DND-41 (cell line): ENCODE data around the gene DPYD.

ENCODE experiments used
- ATAC-seq: fragments of 200-7000 bp; cut with Tn5 transposase; 3 replicates; pipeline ENCODE4 v1.9.1; 2021; ENCODE audit warnings: low read depth; ENCODE audit not compliant: insufficient read depth
- DNase-seq: peaks from one replicate; pipeline ENCODE4 v3.0.0-alpha.2; 2020
- H2AFZ ChIP-seq: 2 replicates; pipeline ENCODE4 v1.6.0; 2012; ENCODE audit warnings: low read depth, low read length
- H3K27ac ChIP-seq: 2 replicates; pipeline ENCODE4 v1.5.1; 2012; ENCODE audit warnings: low read length, inconsistent platforms
- H3K27me3 ChIP-seq: fragments of 200-600 bp; sonication (generic); 2 replicates; pipeline ENCODE4 v1.6.0; 2012; ENCODE audit warnings: low read length, mild to moderate bottlenecking, inconsistent platforms; ENCODE audit not compliant: insufficient read depth, poor library complexity
- H3K36me3 ChIP-seq: 2 replicates; pipeline ENCODE4 v1.5.1; 2012; ENCODE audit warnings: low read length, inconsistent platforms; ENCODE audit not compliant: insufficient read depth
- H3K4me1 ChIP-seq: 2 replicates; pipeline ENCODE4 v1.5.1; 2012; ENCODE audit warnings: mild to moderate bottlenecking, low read length; ENCODE audit not compliant: insufficient read depth
- H3K4me2 ChIP-seq: 2 replicates; pipeline ENCODE4 v1.6.0; 2012; ENCODE audit warnings: mild to moderate bottlenecking, moderate library complexity, low read length, inconsistent platforms; ENCODE audit not compliant: insufficient read depth
- H3K4me3 ChIP-seq, 2 experiments: fragments of 200-600 bp in 1 of 2; shearing (Covaris generic) in 1 of 2; 2 replicates each; pipeline ENCODE4 v1.5.1; 2012 to 2016; ENCODE audit warnings: inconsistent platforms in 2 of 2, low read length in 2 of 2, mild to moderate bottlenecking in 2 of 2, low read depth in 1 of 2, moderate library complexity in 1 of 2
- H3K79me2 ChIP-seq: 2 replicates; pipeline ENCODE4 v1.6.0; 2012; ENCODE audit warnings: low read length, inconsistent platforms; ENCODE audit not compliant: insufficient read depth
- H3K9ac ChIP-seq: 2 replicates; pipeline ENCODE4 v1.6.0; 2012; ENCODE audit warnings: low read depth, mild to moderate bottlenecking, inconsistent platforms, low read length, moderate library complexity
- H3K9me3 ChIP-seq: 2 replicates; pipeline ENCODE4 v1.5.1; 2012; ENCODE audit warnings: low read length, moderate library complexity, mild to moderate bottlenecking, inconsistent platforms; ENCODE audit not compliant: insufficient read depth, severe bottlenecking
- H4K20me1 ChIP-seq: 2 replicates; pipeline ENCODE4 v1.6.0; 2012; ENCODE audit warnings: low read length; ENCODE audit not compliant: insufficient read depth
- EZH2 ChIP-seq: IDR thresholded peaks from 3 replicates; pipeline ENCODE4 v1.6.1; 2012; ENCODE audit warnings: borderline replicate concordance, low read depth, mild to moderate bottlenecking, moderate library complexity, low read length, inconsistent platforms; ENCODE audit not compliant: severe bottlenecking
- TF ChIP-seq, protein P1 (sequence below): IDR thresholded peaks from 2 replicates; pipeline ENCODE4 v1.5.1; 2012; ENCODE audit warnings: borderline replicate concordance, low read length, moderate library complexity, mild to moderate bottlenecking; ENCODE audit not compliant: poor library complexity, severe bottlenecking; ENCODE audit errors: extremely low read depth

Gene DPYD

DNA sequence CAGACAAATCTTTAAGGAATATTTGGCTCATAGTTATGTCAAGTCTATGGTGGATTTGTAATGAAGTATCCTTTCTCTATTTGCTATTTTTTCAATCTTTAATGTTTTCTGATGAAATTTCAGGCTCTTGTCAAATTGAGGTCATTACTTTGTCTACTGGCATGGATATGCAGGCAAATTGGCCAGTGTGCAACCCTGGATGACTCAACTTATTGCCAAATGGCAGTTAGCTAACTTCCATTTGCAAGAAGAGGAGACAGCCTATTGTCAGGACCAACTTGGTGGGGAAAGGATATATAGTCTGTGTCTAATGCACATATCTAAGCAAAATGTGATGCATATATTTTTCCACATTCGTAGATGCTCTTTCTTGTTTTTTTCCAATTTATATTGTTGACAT is 668.8 kb downstream of the DPYD start:
- no peak overlapping the region for H2AFZ ChIP-seq
- no peaks in the 10 kb centered on the region for H3K36me3 ChIP-seq
- H3K4me3 ChIP-seq, result no peak overlapping the region
- ATAC-seq, result no peak
- H3K4me1 ChIP-seq, result no peaks in the 10 kb centered on the region
- H4K20me1 ChIP-seq, result no peaks in the 10 kb centered on the region
- H3K9ac ChIP-seq, result no peak overlapping the region
- H3K27me3 ChIP-seq, result no peaks in the 10 kb centered on the region
- no peak for DNase-seq
- no peaks in the 10 kb centered on the region for H3K9me3 ChIP-seq
- TF ChIP-seq EZH2, result no peak
- TF ChIP-seq, protein P1, sequence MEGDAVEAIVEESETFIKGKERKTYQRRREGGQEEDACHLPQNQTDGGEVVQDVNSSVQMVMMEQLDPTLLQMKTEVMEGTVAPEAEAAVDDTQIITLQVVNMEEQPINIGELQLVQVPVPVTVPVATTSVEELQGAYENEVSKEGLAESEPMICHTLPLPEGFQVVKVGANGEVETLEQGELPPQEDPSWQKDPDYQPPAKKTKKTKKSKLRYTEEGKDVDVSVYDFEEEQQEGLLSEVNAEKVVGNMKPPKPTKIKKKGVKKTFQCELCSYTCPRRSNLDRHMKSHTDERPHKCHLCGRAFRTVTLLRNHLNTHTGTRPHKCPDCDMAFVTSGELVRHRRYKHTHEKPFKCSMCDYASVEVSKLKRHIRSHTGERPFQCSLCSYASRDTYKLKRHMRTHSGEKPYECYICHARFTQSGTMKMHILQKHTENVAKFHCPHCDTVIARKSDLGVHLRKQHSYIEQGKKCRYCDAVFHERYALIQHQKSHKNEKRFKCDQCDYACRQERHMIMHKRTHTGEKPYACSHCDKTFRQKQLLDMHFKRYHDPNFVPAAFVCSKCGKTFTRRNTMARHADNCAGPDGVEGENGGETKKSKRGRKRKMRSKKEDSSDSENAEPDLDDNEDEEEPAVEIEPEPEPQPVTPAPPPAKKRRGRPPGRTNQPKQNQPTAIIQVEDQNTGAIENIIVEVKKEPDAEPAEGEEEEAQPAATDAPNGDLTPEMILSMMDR, result no peak
- H3K79me2 ChIP-seq, result no peaks in the 10 kb centered on the region
- H3K4me2 ChIP-seq, result no peak overlapping the region
- H3K27ac ChIP-seq, result no peak overlapping the region

DNA sequence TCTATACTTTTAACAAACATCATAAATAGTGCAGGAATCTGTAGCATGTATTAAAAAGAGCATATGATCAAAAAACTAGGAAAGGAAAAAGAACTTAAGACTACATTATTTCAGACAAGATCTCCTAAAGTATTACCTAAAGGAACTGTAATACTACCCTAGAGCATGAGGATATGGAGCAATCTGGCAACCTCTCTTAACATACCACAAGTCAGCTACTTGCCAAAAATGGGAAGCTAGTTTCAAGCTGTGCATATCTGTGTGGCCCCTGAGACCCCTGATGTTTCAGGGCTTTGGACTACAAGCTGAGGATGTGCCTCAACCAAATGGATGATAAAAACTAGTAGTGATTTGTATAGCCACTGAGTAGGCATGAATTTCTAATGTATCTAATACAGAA is 673.6 kb downstream of the DPYD start:
- TF ChIP-seq, protein P1, result no peak
- no peak for TF ChIP-seq EZH2
- H2AFZ ChIP-seq, result no peak overlapping the region
- H3K4me2 ChIP-seq, result no peak overlapping the region
- no peaks in the 10 kb centered on the region for H3K9me3 ChIP-seq
- H3K9ac ChIP-seq, result no peak overlapping the region
- no peak overlapping the region for H3K4me3 ChIP-seq
- H3K36me3 ChIP-seq, result no peaks in the 10 kb centered on the region
- DNase-seq (no peak), ATAC-seq (no peak)
- H3K27ac ChIP-seq, result no peak overlapping the region
- no peaks in the 10 kb centered on the region for H4K20me1 ChIP-seq
- H3K27me3 ChIP-seq, result no peaks in the 10 kb centered on the region
- H3K79me2 ChIP-seq, result no peaks in the 10 kb centered on the region
- no peaks in the 10 kb centered on the region for H3K4me1 ChIP-seq

DNA sequence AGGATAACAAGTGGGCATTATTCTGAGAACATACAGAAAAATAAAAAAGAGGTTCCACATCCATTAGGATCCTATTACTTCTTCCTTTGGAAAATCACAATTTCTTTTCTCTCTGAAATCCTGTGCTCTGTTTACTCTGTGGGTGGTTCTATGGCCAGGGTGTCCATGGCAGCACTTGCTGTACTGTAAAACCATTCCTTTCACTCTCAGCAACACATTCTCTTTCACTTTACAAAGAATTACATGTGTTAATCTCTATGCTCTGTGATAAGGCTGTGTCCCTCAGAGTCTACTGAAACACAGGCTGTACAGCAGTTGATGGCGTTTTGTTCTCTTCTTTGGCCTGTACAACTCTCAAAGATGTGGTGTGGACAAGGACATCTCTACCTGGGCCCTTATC is 675.2 kb downstream of the DPYD start:
- ATAC-seq, result no peak
- Histone ChIP-seq H3K27ac (no peak overlapping the region), H3K79me2 (no peaks in the 10 kb centered on the region), H3K4me3 (no peak overlapping the region), H3K9ac (no peak overlapping the region), H3K27me3 (no peaks in the 10 kb centered on the region), H3K9me3 (no peaks in the 10 kb centered on the region), H3K4me1 (no peaks in the 10 kb centered on the region), H3K36me3 (no peaks in the 10 kb centered on the region), H2AFZ (no peak overlapping the region), H4K20me1 (no peaks in the 10 kb centered on the region), H3K4me2 (no peak overlapping the region)
- DNase-seq, result no peak
- TF ChIP-seq, protein P1, result no peak
- TF ChIP-seq EZH2, result no peak

DNA sequence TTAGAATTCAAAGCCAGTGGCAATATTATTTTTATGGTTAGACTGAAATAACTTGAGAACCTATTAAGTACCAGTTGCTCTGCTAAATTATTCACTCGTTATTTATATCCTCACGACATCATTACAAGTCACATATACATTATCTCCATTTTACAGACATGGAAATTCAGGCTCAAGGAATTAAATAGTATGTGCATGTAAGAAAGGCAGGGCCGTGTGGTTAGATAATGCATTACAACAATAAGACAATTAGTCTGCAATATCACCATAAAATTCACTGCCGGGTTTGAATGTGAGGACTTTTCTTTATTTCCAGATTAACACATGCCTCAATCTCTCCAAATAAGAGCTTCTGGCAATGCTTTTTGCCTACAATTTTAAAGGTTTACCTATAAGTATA is 675.8 kb downstream of the DPYD start:
- Histone ChIP-seq H2AFZ (no peak overlapping the region), H3K4me3 (no peak overlapping the region), H3K36me3 (no peaks in the 10 kb centered on the region), H3K4me2 (no peak overlapping the region), H3K9ac (no peak overlapping the region), H3K27ac (no peak overlapping the region), H3K4me1 (no peaks in the 10 kb centered on the region), H3K27me3 (no peaks in the 10 kb centered on the region), H4K20me1 (no peaks in the 10 kb centered on the region), H3K79me2 (no peaks in the 10 kb centered on the region), H3K9me3 (no peaks in the 10 kb centered on the region)
- ATAC-seq (no peak), DNase-seq (no peak)
- TF ChIP-seq, protein P1, result no peak
- no peak for TF ChIP-seq EZH2
